ENCODE results near the gene USP53.

Gene USP53

GRCh38 chr4:119205690-119206089 lies 6.8 kb upstream of the USP53 start (continued):
- no peak for TF ChIP-seq POU6F1 (CRISPR knock-in tag; IDR thresholded peaks at IDR 0.05; ENCODE audit: borderline replicate concordance, low read depth)
- no peak for TF ChIP-seq ZC3H10 (CRISPR knock-in tag; IDR thresholded peaks at IDR 0.05)
- TF ChIP-seq CSRNP3 (CRISPR knock-in tag; IDR thresholded peaks at IDR 0.05) = no peak

GRCh38 chr4:119206178-119206577 lies 6.3 kb upstream of the USP53 start:
- TF ChIP-seq CSDC2 (CRISPR knock-in tag; IDR thresholded peaks at IDR 0.05) (no peak), ESRRG (CRISPR knock-in tag; IDR thresholded peaks at IDR 0.05) (no peak), ISL1 (CRISPR knock-in tag; IDR thresholded peaks at IDR 0.05) (no peak), SNAI2 (CRISPR knock-in tag; IDR thresholded peaks at IDR 0.05) (no peak), TSHZ2 (CRISPR knock-in tag; IDR thresholded peaks at IDR 0.05) (no peak), GLIS3 (CRISPR knock-in tag; IDR thresholded peaks at IDR 0.05) (no peak), ZNF70 (CRISPR knock-in tag; IDR thresholded peaks at IDR 0.05) (no peak), ZFP3 (CRISPR knock-in tag; IDR thresholded peaks at IDR 0.05) (no peak)
- no peak for ATAC-seq

- TF ChIP-seq ISL1 (CRISPR knock-in tag; IDR thresholded peaks at IDR 0.05) = peak; percentile 75
- no peak for TF ChIP-seq ZC3H10 (CRISPR knock-in tag; IDR thresholded peaks at IDR 0.05)
- TF ChIP-seq POU6F1 (CRISPR knock-in tag; IDR thresholded peaks at IDR 0.05; ENCODE audit: borderline replicate concordance, low read depth) = no peak
- no peak for TF ChIP-seq ZNF8 (CRISPR knock-in tag; IDR thresholded peaks at IDR 0.05)
- TF ChIP-seq CSDC2 (CRISPR knock-in tag; IDR thresholded peaks at IDR 0.05) = 0 out of 2 replicates have a peak, but pooled peaks have one; percentile 46
- TF ChIP-seq ARNTL (CRISPR knock-in tag; IDR thresholded peaks at IDR 0.05; ENCODE audit: borderline replicate concordance, low read depth) = no peak
- TF ChIP-seq GLIS3 (CRISPR knock-in tag; IDR thresholded peaks at IDR 0.05) = no peak
- peak; percentile 64 for ATAC-seq
Measured at GRCh38 chr4:119207051-119207450, 5.5 kb upstream of the USP53 start.

GRCh38 chr4:119209077-119209476 lies 3.4 kb upstream of the USP53 start:
- no peak for TF ChIP-seq CREB5 (CRISPR knock-in tag; IDR thresholded peaks at IDR 0.05; ENCODE audit: low read depth)
- TF ChIP-seq GLIS3 (CRISPR knock-in tag; IDR thresholded peaks at IDR 0.05) = no peak
- TF ChIP-seq ZFP3 (CRISPR knock-in tag; IDR thresholded peaks at IDR 0.05) = no peak
- no peak for TF ChIP-seq ZNF8 (CRISPR knock-in tag; IDR thresholded peaks at IDR 0.05)
- TF ChIP-seq OSR1 (CRISPR knock-in tag; IDR thresholded peaks at IDR 0.05) = no peak
- TF ChIP-seq ZNF565 (CRISPR knock-in tag; conservative IDR thresholded peaks at IDR 0.05; ENCODE audit: low read depth) = no peak
- TF ChIP-seq SNAI2 (CRISPR knock-in tag; IDR thresholded peaks at IDR 0.05) = no peak
- no peak for TF ChIP-seq ARNTL (CRISPR knock-in tag; IDR thresholded peaks at IDR 0.05; ENCODE audit: borderline replicate concordance, low read depth)
- TF ChIP-seq ZFP30 (CRISPR knock-in tag; IDR thresholded peaks at IDR 0.05) = no peak
- TF ChIP-seq PATZ1 (CRISPR knock-in tag; IDR thresholded peaks at IDR 0.05; ENCODE audit: borderline replicate concordance) = no peak
- no peak for TF ChIP-seq TOX (CRISPR knock-in tag; IDR thresholded peaks at IDR 0.05; ENCODE audit: borderline replicate concordance)
- TF ChIP-seq ZNF70 (CRISPR knock-in tag; IDR thresholded peaks at IDR 0.05) = no peak
- TF ChIP-seq ESRRG (CRISPR knock-in tag; IDR thresholded peaks at IDR 0.05) = no peak
- no peak for TF ChIP-seq PPARA (CRISPR knock-in tag; IDR thresholded peaks at IDR 0.05; ENCODE audit: borderline replicate concordance)
- no peak for TF ChIP-seq ZC3H10 (CRISPR knock-in tag; IDR thresholded peaks at IDR 0.05)
- no peak for TF ChIP-seq CSDC2 (CRISPR knock-in tag; IDR thresholded peaks at IDR 0.05)
- ATAC-seq = peak; percentile 3; the same call in 2 of the 3 replicates
